ENCODE results near the gene KREMEN1. TPM values are rescaled to one million over a fixed set of nuclear protein-coding genes. Genes with fewer than 3 reads are reported as not detected.
"Not testable (repeated sequence)": the region's sequence is repeated elsewhere in the genome, so short reads cannot be mapped to it uniquely, and the experiment has no call there.

The KREMEN1 gene
- total RNA-seq, 2 experiments from 2014 or later = 0.09 to 0.47 TPM

DNA sequence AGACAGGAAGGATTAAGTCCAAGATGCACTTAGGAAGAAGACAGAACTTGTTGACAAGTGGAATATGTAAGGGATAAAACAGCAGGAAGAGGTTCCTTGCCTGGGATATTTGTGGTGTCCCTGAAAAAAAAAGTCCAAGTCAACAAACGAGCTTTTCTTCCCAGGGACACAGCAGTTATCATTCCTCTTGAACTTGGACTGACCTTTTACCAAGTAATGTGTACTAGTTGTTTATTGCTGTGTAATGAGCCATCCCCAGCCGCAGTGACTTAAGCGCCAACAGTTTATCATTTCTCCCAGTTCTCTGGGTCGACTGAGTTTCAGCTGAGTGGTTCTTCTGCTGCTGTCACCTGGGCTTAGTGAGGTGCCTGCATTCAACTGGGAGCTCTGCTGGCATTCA, 37.0 kb downstream of the KREMEN1 start:
- ATAC-seq (no peak), DNase-seq (peak; percentile 18)
- H3K4me3 Mint-ChIP-seq = no peak overlapping the region
- CTCF ChIA-PET = interaction anchor here (0.7 to 1.2 kb wide), 2 partner anchors 13 to 44 kb away, joined by 3 to 6 read pairs; no protein-coding TSS in a partner anchor
- H3K27ac Mint-ChIP-seq = no peak overlapping the region
- H3K36me3 Mint-ChIP-seq = no peaks in the 10 kb centered on the region
- peaks cover 51% of the 10 kb centered on the region for H3K27me3 Mint-ChIP-seq
- H3K4me1 Mint-ChIP-seq = peaks cover 1% of the 10 kb centered on the region
- no peaks in the 10 kb centered on the region for H3K9me3 Mint-ChIP-seq (ENCODE audit: low read depth)

DNA sequence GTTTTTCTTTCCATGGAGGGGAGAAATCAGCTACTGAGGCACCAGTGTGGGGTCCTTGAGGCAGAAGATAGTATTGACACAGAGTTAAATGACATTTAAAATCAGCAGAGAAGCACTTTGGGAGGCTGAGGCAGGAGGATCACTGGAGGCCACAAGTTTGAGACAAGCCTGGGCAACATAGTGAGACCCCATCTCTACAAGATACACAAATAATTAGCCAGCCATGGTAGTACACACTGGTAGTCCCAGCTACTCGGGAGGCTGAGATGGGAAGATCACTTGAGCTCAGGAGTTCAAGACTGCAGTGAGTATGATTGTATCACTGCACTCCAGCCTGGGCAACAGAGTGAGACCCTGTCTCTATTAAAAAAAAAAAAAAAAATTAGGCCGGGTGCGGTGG, 38.1 kb downstream of the KREMEN1 start:
- Mint-ChIP-seq H3K4me1 (peaks cover 13% of the 10 kb centered on the region), H3K36me3 (no peaks in the 10 kb centered on the region), H3K27ac (no peak overlapping the region), H3K27me3 (peaks cover 45% of the 10 kb centered on the region), H3K4me3 (no peak overlapping the region), H3K9me3 (ENCODE audit: low read depth) (no peaks in the 10 kb centered on the region)
- DNase-seq (no peak), ATAC-seq (no peak)
- CTCF ChIA-PET = interaction anchor here (0.9 kb wide), 1 partner anchor 55 kb away, joined by 3 read pairs; no protein-coding TSS in a partner anchor

DNA sequence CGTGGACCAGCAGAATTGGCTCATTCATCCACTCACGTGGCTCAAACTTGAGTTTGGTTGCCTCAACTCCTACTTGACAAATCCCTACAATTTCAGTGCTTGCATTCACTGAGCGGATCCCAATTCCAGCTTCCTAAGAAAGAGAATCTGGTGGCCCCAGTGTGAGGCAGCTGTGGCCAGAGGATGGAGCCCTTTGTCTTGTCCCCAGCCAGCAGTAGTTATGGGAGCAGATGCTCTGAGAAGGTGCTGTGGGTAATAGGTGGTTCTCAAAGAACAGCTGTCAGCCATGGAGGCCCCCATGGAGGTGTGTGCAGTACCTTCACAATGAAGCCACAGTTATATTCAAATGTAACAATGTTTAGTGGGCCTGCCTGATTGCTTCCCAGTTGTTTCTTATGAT, 39.3 kb downstream of the KREMEN1 start:
- ATAC-seq = no peak
- Mint-ChIP-seq H3K27me3 (peaks cover 42% of the 10 kb centered on the region), H3K4me1 (peaks cover 24% of the 10 kb centered on the region), H3K36me3 (peaks cover 4% of the 10 kb centered on the region), H3K4me3 (no peak overlapping the region), H3K27ac (no peak overlapping the region), H3K9me3 (ENCODE audit: low read depth) (no peaks in the 10 kb centered on the region)
- CTCF ChIA-PET = interaction anchor here (0.8 to 2.4 kb wide), 4 partner anchors 13 to 133 kb away, joined by 3 to 14 read pairs (median 7); no protein-coding TSS in a partner anchor
- peak; percentile 39 for DNase-seq

DNA sequence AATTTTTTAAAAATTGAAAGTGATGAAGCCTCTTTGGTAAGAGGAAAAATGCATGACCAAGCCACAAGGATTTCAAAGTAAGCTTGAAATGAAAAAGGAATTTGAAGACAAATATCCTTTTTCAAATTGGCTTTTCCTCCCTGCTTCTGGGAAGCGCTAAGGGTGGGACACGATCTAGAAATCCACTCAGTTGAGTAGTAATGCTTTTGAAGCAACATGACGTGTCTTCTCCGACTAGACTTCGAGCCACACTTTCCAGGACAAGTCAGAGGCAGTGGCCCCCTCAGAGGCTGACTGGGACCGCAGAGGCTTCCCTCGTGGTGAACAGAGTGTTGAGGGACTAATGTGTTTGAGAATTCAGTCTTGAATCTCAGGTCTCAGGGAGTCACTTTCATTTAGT, 39.8 kb downstream of the KREMEN1 start:
- Mint-ChIP-seq H3K4me3 (no peak overlapping the region), H3K27ac (no peak overlapping the region), H3K36me3 (peaks cover 6% of the 10 kb centered on the region), H3K9me3 (ENCODE audit: low read depth) (no peaks in the 10 kb centered on the region), H3K27me3 (peaks cover 42% of the 10 kb centered on the region), H3K4me1 (peaks cover 25% of the 10 kb centered on the region)
- CTCF ChIA-PET = interaction anchor here (0.8 to 2.4 kb wide), 4 partner anchors 12 to 133 kb away, joined by 3 to 14 read pairs (median 7); no protein-coding TSS in a partner anchor
- ATAC-seq (no peak), DNase-seq (peak; percentile 38)

DNA sequence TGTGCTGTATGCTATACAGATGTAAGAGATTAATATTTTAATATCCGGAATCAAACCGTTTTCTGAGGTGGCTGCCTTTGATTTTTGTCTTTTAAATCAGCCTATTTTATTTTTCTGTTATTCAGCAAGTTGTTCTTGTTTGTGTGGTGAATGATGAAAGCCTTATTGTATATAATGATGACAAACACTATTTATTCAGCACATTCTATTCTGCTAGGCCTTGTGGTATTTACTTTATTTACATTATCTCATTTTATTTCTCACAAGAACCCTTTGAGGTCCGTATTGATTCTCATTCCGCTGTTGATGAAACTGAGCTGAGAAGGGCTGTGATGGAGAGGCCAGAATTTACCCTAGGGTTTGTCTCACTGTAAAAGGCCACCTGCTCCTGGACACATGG, 40.5 kb downstream of the KREMEN1 start:
- Mint-ChIP-seq H3K4me3 (no peak overlapping the region), H3K36me3 (peaks cover 12% of the 10 kb centered on the region), H3K9me3 (ENCODE audit: low read depth) (peaks cover 5% of the 10 kb centered on the region), H3K4me1 (peaks cover 32% of the 10 kb centered on the region), H3K27ac (no peak overlapping the region), H3K27me3 (peaks cover 44% of the 10 kb centered on the region)
- CTCF ChIA-PET = interaction anchor here (1.0 to 2.4 kb wide), 3 partner anchors 13 to 132 kb away, joined by 3 to 11 read pairs (median 3); no protein-coding TSS in a partner anchor
- ATAC-seq = no peak
- peak; percentile 3 for DNase-seq

DNA sequence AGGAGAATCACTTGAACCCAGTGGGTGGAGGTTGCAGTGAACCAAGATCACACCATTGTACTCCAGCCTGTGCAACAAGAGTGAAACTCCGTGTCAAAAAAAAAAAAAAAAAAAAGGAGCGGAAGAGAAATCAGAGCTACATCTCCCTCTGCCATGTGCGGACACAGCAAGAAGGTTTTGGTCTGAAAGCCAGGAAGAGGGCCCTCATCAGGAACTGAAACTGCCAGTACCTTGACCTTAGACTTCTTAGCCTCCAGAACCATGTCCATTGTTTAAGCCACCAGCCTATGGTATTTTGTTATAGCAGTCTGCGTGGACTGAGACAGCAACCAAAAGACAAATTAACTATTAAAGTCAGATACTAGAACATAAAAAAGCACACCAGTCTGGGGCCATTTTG, 41.6 kb downstream of the KREMEN1 start:
- H3K4me1 Mint-ChIP-seq = peaks cover 33% of the 10 kb centered on the region
- peaks cover 13% of the 10 kb centered on the region for H3K36me3 Mint-ChIP-seq
- peak; percentile 1 for DNase-seq
- no peak overlapping the region for H3K27ac Mint-ChIP-seq
- H3K9me3 Mint-ChIP-seq (ENCODE audit: low read depth) = peaks cover 5% of the 10 kb centered on the region
- no peak overlapping the region for H3K4me3 Mint-ChIP-seq
- no peak for ATAC-seq
- peaks cover 38% of the 10 kb centered on the region for H3K27me3 Mint-ChIP-seq
- CTCF ChIA-PET = interaction anchor here (1.0 to 1.3 kb wide), 2 partner anchors 39 to 131 kb away, joined by 4 read pairs; no protein-coding TSS in a partner anchor

DNA sequence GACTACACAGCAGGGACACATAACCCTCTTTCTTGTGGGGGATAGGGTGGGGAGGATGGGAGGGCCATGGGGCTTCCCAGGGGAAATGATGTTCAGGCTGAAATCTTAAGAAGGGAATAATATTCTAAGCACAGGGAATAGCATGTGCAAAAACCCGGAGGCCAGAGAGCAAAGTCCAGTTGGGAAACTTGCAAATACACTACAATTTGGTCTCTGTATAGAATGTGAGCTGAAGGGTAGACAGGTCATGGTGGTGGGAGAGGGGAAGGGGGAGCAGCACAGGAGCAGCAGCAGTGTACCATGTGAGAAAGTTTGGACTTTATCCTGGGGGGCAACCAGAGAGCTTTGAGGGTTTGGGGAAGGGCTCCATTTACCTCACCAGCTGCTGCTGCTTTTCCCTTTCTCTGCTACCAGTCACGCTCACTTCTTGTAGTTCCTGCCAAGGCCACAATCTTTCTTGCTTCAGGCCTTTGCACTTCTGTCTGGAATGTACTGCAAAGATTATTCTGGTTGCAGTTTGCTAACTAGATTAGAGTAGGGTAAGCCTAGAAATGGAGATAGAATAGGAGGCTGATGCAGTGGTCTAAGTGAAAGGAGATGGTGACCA, 43.0 kb downstream of the KREMEN1 start:
- peaks cover 9% of the 10 kb centered on the region for H3K9me3 Mint-ChIP-seq (ENCODE audit: low read depth)
- H3K4me3 Mint-ChIP-seq = no peak overlapping the region
- peaks cover 35% of the 10 kb centered on the region for H3K27me3 Mint-ChIP-seq
- ATAC-seq (no peak), DNase-seq (no peak)
- H3K4me1 Mint-ChIP-seq = peaks cover 39% of the 10 kb centered on the region
- H3K27ac Mint-ChIP-seq = peak overlapping the region; percentile 41
- H3K36me3 Mint-ChIP-seq = peaks cover 19% of the 10 kb centered on the region
- CTCF ChIA-PET = interaction anchor here (2.1 kb wide), 1 partner anchor 38 kb away, joined by 11 read pairs; no protein-coding TSS in a partner anchor

DNA sequence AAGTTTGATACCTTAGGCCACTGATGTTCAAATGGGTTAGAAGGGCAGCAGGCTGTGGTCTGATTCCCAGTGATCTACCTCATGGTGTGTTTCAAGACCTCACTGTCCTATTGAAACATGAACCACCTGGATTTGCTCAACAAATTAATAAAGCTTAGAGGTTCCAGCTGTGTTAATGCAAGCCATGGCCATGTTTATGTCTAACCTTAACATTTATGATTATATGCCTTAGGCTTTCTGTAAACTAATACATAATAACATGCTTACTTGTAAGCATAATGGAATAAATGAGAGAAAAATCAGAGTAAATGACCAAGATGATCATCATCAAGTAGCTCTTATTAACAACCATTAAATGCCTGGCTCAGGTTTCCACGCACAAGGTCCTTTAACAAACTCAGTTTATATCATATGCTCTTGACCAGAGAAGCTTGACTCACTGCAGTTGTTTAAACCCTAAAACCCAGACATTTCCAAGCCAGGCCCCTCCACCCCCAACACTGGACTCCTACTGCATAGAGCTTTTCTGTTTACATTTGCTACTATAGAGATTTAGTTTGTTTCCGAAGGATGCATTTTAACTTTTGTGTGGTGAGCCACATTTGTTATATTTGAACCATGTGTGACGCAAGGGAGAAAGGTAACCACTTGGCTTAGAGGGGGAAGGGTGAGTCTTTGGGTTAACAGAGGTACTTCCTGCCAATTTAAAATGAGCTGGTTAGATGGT, 43.7 kb downstream of the KREMEN1 start:
- CTCF ChIA-PET = interaction anchor here (0.9 to 2.1 kb wide), 3 partner anchors 35 to 129 kb away, joined by 3 to 11 read pairs (median 4); no protein-coding TSS in a partner anchor
- Mint-ChIP-seq H3K36me3 (peaks cover 19% of the 10 kb centered on the region), H3K4me3 (no peak overlapping the region), H3K27ac (peak overlapping the region; percentile 48), H3K27me3 (peaks cover 34% of the 10 kb centered on the region), H3K9me3 (ENCODE audit: low read depth) (peaks cover 9% of the 10 kb centered on the region), H3K4me1 (peaks cover 45% of the 10 kb centered on the region)
- ATAC-seq = peak; percentile 79
- DNase-seq = peak; percentile 56

DNA sequence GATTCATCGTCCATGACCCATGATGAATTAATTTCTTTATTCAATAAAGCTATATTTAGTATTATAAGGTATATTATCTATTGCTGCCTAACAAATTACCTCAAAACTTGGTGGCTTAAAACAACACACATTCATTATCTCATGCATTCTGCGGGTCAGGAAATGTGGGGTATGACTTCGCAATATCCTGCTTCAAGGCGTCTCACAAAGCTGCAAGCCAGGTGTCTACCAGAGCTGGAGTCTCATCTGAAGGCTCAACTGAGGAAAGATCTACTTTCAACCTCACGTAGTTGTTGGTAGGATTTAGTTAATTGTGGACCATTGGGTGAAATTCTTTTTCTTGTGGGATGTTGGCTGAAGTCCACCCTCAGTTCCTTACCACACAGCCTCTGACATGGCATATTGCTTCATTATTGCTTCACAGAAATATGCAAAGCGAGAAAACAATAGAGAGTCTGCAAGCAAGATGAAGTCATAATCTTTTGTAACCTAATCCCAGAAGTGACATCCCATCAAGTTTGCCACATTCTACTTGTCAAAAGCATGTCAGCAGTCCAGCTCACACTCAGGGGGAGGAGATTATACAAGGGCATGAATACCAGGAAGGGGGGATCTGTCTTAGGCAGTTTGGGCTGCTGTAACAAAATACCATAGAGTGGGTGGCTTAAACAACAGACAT, 45.1 kb downstream of the KREMEN1 start:
- no peak overlapping the region for H3K27ac Mint-ChIP-seq
- peaks cover 22% of the 10 kb centered on the region for H3K36me3 Mint-ChIP-seq
- peaks cover 54% of the 10 kb centered on the region for H3K4me1 Mint-ChIP-seq
- H3K4me3 Mint-ChIP-seq = no peak overlapping the region
- DNase-seq (peak; percentile 29), ATAC-seq (no peak)
- H3K9me3 Mint-ChIP-seq (ENCODE audit: low read depth) = peaks cover 9% of the 10 kb centered on the region
- CTCF ChIA-PET = interaction anchor here (2.1 kb wide), 1 partner anchor 36 kb away, joined by 11 read pairs; no protein-coding TSS in a partner anchor
- peaks cover 24% of the 10 kb centered on the region for H3K27me3 Mint-ChIP-seq

DNA sequence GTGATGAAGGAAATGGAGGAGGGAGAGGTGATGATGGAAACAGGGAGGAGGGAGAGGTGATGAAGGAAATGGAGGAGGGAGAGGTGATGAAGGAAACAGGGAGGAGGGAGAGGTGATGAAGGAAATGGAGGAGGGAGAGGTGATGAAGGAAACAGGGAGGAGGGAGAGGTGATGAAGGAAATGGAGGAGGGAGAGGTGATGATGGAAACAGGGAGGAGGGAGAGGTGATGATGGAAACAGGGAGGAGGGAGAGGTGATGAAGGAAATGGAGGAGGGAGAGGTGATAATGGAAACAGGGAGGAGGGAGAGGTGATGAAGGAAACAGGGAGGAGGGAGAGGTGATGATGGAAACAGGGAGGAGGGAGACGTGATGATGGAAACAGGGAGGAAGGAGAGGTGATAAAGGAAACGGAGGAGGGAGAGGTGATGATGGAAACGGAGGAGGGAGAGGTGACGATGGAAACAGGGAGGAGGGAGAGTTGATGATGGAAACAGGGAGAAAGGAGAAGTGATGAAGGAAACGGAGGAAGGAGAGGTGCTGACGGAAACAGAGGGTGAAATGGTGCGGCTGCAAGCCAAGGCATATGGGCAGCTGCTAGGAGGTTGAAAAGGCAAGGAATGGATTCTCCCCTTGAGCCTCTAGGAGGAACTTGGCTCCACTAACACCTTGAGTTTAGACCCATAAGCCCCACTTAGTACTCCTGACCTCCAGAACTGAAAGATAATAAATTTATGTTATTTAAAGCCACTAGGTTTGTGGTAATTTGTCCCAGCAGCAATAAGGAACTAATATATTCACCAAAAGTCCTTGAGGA, 47.5 kb downstream of the KREMEN1 start:
- peak; percentile 11 for DNase-seq
- H3K4me3 Mint-ChIP-seq; H3K9me3 Mint-ChIP-seq (ENCODE audit: low read depth); H3K27ac Mint-ChIP-seq; CTCF ChIA-PET; ATAC-seq: not testable (repeated sequence)
- Mint-ChIP-seq H3K27me3 (peaks cover 16% of the 10 kb centered on the region), H3K4me1 (peaks cover 52% of the 10 kb centered on the region), H3K36me3 (peaks cover 28% of the 10 kb centered on the region)

DNA sequence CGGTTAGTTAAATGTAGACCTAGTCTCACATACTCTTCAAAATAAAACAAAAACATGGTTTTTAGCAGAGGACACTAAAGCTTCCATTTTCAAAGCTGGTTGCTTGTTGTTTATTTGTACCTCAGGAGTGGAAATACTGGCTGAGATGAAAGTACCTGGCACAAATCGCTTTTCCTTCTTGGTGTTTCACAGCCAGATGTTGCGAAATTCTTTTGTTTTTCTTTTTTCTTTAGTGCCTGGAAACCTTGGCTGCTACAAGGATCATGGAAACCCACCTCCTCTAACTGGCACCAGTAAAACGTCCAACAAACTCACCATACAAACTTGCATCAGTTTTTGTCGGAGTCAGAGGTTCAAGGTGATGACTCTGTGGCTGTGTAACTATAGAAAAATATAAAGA, 48.3 kb downstream of the KREMEN1 start:
- H3K4me1 Mint-ChIP-seq = peaks cover 47% of the 10 kb centered on the region
- no peak overlapping the region for H3K4me3 Mint-ChIP-seq
- H3K9me3 Mint-ChIP-seq (ENCODE audit: low read depth) = peaks cover 9% of the 10 kb centered on the region
- CTCF ChIA-PET = no interaction called here
- H3K27me3 Mint-ChIP-seq = peaks cover 16% of the 10 kb centered on the region
- ATAC-seq (no peak), DNase-seq (no peak)
- peaks cover 28% of the 10 kb centered on the region for H3K36me3 Mint-ChIP-seq
- H3K27ac Mint-ChIP-seq = no peak overlapping the region

DNA sequence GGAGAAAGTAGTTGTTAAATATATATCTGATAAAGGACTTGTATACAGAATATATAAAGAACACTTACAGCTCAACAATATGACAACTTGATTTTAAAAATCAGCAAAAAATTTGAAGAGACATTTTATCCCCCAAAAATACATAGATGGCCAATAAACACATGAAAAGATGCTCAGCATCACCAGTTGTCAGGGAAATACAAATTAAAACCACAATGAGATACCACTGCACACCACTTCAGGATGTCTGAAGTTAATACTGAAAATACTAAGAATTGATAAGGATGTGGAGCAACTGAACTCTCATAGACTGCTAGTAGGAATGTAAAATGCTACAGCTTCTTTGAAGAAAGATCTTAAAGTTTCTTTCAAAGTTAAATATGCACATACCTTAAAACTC, 49.2 kb downstream of the KREMEN1 start:
- Mint-ChIP-seq H3K4me3 (peak overlapping the region; percentile 21), H3K27me3 (peaks cover 16% of the 10 kb centered on the region), H3K4me1 (peaks cover 45% of the 10 kb centered on the region), H3K36me3 (peaks cover 25% of the 10 kb centered on the region), H3K9me3 (ENCODE audit: low read depth) (peaks cover 9% of the 10 kb centered on the region), H3K27ac (peak overlapping the region; percentile 76)
- peak; percentile 87 for ATAC-seq
- CTCF ChIA-PET = interaction anchor here (0.6 to 2.1 kb wide), 3 partner anchors 9 to 32 kb away, joined by 3 to 6 read pairs (median 3); no protein-coding TSS in a partner anchor
- peak; percentile 43 for DNase-seq
